Ascending aorta (tissue), 2 donors: ENCODE data around the gene PRKAA1. TPM values are rescaled to one million over a fixed set of nuclear protein-coding genes. Genes with fewer than 3 reads are reported as not detected.
"Not testable (repeated sequence)": the region's sequence is repeated elsewhere in the genome, so short reads cannot be mapped to it uniquely, and the experiment has no call there.

ENCODE experiments used
- DNase-seq, 2 donors: peaks; one replicate each; pipeline ENCODE4 v3.0.0-alpha.2; 2019; ENCODE audit warnings: low spot score in 2 of 2
- H3K27ac ChIP-seq, 2 donors: fragments of 200-600 bp; sonication (generic); one replicate each; pipeline ENCODE4 v1.5.1; 2016 to 2017; ENCODE audit warnings: mild to moderate bottlenecking in 1 of 2
- H3K27me3 ChIP-seq: fragments of 200-600 bp; sonication (generic); one replicate; pipeline ENCODE4 v1.5.1; 2017
- H3K36me3 ChIP-seq, 2 donors: fragments of 200-600 bp; sonication (generic); one replicate each; pipeline ENCODE4 v1.5.1; 2016
- H3K4me1 ChIP-seq, 2 donors: fragments of 200-600 bp; sonication (generic); one replicate each; pipeline ENCODE4 v1.5.1; 2016 to 2017; ENCODE audit warnings: mild to moderate bottlenecking in 1 of 2
- H3K4me3 ChIP-seq, 2 donors: fragments of 200-600 bp; sonication (generic); one replicate each; pipeline ENCODE4 v1.5.1; 2016 to 2017; ENCODE audit warnings: mild to moderate bottlenecking in 1 of 2
- H3K9me3 ChIP-seq, 2 donors: fragments of 200-600 bp; sonication (generic); one replicate each; pipeline ENCODE4 v1.5.1; 2016
- CTCF ChIP-seq, 3 experiments: fragments of 200-600 bp in 2 of 3; fragments of 450-650 bp in 1 of 3; sonication (generic) in 2 of 3; IDR thresholded peaks; one replicate each; pipeline ENCODE4 v1.5.1; 2016 to 2019; ENCODE audit warnings: antibody characterized with exemption in 3 of 3, mild to moderate bottlenecking in 1 of 3, moderate library complexity in 1 of 3
- intact Hi-C: fragments of 100-400 bp; cut with DNase I; formaldehyde crosslinking; loops from one replicate; pipeline ENCODE4 v1.15.1; 2023
- total RNA-seq: library from RNA; depleted of rRNA; stranded (reverse); fragments of >200 nt; gene quantifications from one replicate; pipeline ENCODE4 v1.1.0, GENCODE V29; 2016

The PRKAA1 gene
- total RNA-seq, 1 donor from 2014 or later, result 90.3 TPM

- Histone ChIP-seq H3K4me1 (peaks cover 0 to 5% of the 10 kb centered on the region in 2 donors), H3K9me3 (no peaks in the 10 kb centered on the region), H3K27me3 (no peaks in the 10 kb centered on the region), H3K4me3 (no peak overlapping the region), H3K27ac (no peak overlapping the region), H3K36me3 (peaks cover 0 to under 1% of the 10 kb centered on the region in 2 donors)
- no peak for TF ChIP-seq CTCF (IDR thresholded peaks at IDR 0.05)
- intact Hi-C loops, result loop anchor here (10.0 kb wide), 1 partner anchor 1149 kb away; no protein-coding TSS in a partner anchor
- no peak for DNase-seq
Observed at GRCh38 chr5:40733879-40734563, 64.2 kb downstream of the PRKAA1 start.

- TF ChIP-seq CTCF (IDR thresholded peaks at IDR 0.05), result no peak
- Histone ChIP-seq H3K4me3 (no peak overlapping the region), H3K36me3 (no peaks in the 10 kb centered on the region), H3K4me1 (peaks cover 0 to 5% of the 10 kb centered on the region in 2 donors), H3K27ac (no peak overlapping the region), H3K27me3 (no peaks in the 10 kb centered on the region), H3K9me3 (no peaks in the 10 kb centered on the region)
- intact Hi-C loops, result loop anchor here (10.0 kb wide), 1 partner anchor 1149 kb away; no protein-coding TSS in a partner anchor
- DNase-seq, result no peak
Observed at GRCh38 chr5:40733434-40733833, 64.7 kb downstream of the PRKAA1 start.

- H3K4me1 ChIP-seq, H3K27me3 ChIP-seq, DNase-seq, intact Hi-C loops, H3K27ac ChIP-seq, H3K9me3 ChIP-seq, H3K4me3 ChIP-seq: not testable (repeated sequence)
- H3K36me3 ChIP-seq, result peaks cover 7 to 50% of the 10 kb centered on the region in 2 donors
Observed at GRCh38 chr5:40722497-40722911, 75.7 kb downstream of the PRKAA1 start.

GRCh38 chr5:40720069-40720468 lies 78.1 kb downstream of the PRKAA1 start:
- Histone ChIP-seq H3K4me3 (no peak overlapping the region), H3K27ac (no peak overlapping the region), H3K4me1 (no peaks in the 10 kb centered on the region), H3K36me3 (peaks cover 2 to 46% of the 10 kb centered on the region in 2 donors), H3K9me3 (no peaks in the 10 kb centered on the region), H3K27me3 (no peaks in the 10 kb centered on the region)
- no peak for DNase-seq
- intact Hi-C loops, result no loop called here
- no peak for TF ChIP-seq CTCF (IDR thresholded peaks at IDR 0.05)

- no peak overlapping the region for H3K4me3 ChIP-seq
- intact Hi-C loops, result no loop called here
- H3K36me3 ChIP-seq, result peaks cover 2 to 32% of the 10 kb centered on the region in 2 donors
- no peaks in the 10 kb centered on the region for H3K27me3 ChIP-seq
- TF ChIP-seq CTCF (IDR thresholded peaks at IDR 0.05), result no peak
- H3K9me3 ChIP-seq, result no peaks in the 10 kb centered on the region
- DNase-seq, result no peak
- H3K4me1 ChIP-seq, result no peaks in the 10 kb centered on the region
- no peak overlapping the region for H3K27ac ChIP-seq
Observed at GRCh38 chr5:40717281-40717680, 80.9 kb downstream of the PRKAA1 start.

GRCh38 chr5:40716590-40716989 lies 81.6 kb downstream of the PRKAA1 start:
- intact Hi-C loops, result no loop called here
- TF ChIP-seq CTCF (IDR thresholded peaks at IDR 0.05), result no peak
- peaks cover 2 to 26% of the 10 kb centered on the region in 2 donors for H3K36me3 ChIP-seq
- no peaks in the 10 kb centered on the region for H3K27me3 ChIP-seq
- H3K4me3 ChIP-seq, result no peak overlapping the region
- H3K27ac ChIP-seq, result no peak overlapping the region
- DNase-seq, result no peak
- H3K4me1 ChIP-seq, result no peaks in the 10 kb centered on the region
- no peaks in the 10 kb centered on the region for H3K9me3 ChIP-seq
